ENCODE measurements around the gene GARRE1.
"Not testable (repeated sequence)": the region's sequence is repeated elsewhere in the genome, so short reads cannot be mapped to it uniquely, and the experiment has no call there.

The GARRE1 gene, protein sequence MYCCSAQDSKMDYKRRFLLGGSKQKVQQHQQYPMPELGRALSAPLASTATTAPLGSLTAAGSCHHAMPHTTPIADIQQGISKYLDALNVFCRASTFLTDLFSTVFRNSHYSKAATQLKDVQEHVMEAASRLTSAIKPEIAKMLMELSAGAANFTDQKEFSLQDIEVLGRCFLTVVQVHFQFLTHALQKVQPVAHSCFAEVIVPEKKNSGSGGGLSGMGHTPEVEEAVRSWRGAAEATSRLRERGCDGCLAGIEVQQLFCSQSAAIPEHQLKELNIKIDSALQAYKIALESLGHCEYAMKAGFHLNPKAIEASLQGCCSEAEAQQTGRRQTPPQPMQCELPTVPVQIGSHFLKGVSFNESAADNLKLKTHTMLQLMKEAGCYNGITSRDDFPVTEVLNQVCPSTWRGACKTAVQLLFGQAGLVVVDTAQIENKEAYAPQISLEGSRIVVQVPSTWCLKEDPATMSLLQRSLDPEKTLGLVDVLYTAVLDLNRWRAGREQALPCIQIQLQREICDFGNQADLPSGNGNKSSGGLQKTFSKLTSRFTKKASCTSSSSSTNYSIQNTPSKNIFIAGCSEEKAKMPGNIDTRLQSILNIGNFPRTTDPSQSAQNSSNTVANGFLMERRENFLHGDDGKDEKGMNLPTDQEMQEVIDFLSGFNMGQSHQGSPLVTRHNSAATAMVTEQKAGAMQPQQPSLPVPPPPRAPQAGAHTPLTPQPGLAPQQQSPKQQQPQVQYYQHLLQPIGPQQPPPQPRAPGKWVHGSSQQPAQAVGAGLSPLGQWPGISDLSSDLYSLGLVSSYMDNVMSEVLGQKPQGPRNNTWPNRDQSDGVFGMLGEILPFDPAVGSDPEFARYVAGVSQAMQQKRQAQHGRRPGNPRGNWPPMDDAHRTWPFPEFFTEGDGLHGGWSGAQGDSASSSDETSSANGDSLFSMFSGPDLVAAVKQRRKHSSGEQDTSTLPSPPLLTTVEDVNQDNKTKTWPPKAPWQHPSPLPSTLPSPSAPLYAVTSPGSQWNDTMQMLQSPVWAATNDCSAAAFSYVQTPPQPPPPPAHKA (N-terminal part only)

GRCh38 chr19:34254046-34254697 lies at the start of gene GARRE1:
GARRE1 (plus strand) TSS chr19:34254554; CDS start chr19:34300474, 45,920 bp downstream.
- peak; percentile 74 for DNase-seq (ENCODE audit: low read depth)

DNA sequence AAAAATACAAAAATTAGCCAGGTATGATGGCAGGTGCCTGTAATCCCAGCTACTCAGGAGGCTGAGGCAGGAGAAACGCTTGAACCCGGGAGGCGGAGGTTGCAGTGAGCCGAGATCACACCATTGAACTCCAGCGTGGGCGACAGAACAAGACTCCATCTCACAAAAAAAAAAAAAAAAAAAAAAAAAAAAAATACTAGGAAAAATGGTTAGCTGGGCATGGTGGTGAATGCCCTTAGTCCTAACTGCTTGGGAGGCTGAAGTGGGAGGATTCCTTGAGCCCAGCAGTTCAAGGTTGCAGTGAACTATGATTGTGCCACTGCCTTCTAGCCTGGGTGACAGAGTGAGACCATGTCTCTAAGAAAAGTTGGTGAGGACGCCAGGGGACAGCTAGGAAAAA lies 49.0 kb upstream of the GARRE1 start:
- DNase-seq (ENCODE audit: low read depth) = not testable (repeated sequence)

DNA sequence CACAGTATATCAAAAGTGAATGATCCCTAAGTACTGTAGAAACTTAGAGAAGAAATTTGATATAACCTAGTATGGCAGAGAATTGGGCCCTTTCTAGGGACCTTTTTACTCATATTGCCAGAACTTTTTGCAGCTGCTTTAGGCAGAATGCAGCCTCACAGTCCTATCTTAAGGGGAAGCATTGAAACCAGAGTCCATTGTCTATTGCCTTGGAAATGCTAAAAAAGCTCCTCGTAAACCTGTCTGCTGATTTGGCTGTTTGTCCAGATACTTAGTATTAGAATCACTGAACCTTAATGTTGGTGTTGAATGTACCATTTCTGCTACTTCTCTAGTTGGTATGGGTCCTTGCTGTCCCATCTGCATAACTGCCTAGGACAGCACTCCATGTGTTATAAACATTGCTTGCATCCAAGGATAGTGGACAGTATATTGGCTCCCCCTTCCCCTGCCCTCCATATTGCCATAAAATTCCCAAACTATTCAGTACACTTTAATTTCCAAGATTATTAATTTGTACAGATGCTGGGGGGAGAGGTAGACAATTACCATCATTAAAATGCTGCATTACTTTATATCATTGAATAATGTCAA lies 46.0 kb upstream of the GARRE1 start:
- DNase-seq (ENCODE audit: low read depth) = no peak

DNA sequence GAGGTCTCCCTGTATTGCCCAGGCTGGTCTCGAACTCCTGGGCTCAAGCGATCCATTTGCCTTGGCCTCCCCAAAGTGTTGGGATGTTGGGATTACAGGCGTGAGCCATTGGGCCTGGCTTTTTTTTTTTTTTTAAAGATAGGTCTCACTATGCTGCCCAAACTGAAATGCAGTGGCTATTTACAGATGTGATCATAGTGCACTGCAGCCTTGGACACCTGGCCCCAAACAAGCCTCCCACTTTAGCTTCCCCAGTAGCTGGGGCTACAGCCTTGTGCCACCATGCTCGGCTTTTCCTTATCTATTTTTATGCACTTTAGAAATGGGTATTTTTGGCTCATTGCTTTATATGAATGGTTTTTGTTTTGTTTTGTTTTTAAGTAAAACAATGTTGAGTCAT lies 44.6 kb upstream of the GARRE1 start:
- DNase-seq (ENCODE audit: low read depth) = no peak

- no peak for DNase-seq (ENCODE audit: low read depth)
These were observed 41.1 kb upstream of the GARRE1 start for GRCh38 chr19:34213283-34213682.

GRCh38 chr19:34214040-34214439 lies 40.3 kb upstream of the GARRE1 start:
- no peak for DNase-seq (ENCODE audit: low read depth)

- no peak for DNase-seq (ENCODE audit: low read depth)
These were observed 39.2 kb upstream of the GARRE1 start for GRCh38 chr19:34215006-34215665.

GRCh38 chr19:34215666-34216038 lies 38.7 kb upstream of the GARRE1 start:
- DNase-seq (ENCODE audit: low read depth) = no peak

- DNase-seq (ENCODE audit: low read depth) = not testable (repeated sequence)
These were observed 37.6 kb upstream of the GARRE1 start for GRCh38 chr19:34216745-34217219.

DNA sequence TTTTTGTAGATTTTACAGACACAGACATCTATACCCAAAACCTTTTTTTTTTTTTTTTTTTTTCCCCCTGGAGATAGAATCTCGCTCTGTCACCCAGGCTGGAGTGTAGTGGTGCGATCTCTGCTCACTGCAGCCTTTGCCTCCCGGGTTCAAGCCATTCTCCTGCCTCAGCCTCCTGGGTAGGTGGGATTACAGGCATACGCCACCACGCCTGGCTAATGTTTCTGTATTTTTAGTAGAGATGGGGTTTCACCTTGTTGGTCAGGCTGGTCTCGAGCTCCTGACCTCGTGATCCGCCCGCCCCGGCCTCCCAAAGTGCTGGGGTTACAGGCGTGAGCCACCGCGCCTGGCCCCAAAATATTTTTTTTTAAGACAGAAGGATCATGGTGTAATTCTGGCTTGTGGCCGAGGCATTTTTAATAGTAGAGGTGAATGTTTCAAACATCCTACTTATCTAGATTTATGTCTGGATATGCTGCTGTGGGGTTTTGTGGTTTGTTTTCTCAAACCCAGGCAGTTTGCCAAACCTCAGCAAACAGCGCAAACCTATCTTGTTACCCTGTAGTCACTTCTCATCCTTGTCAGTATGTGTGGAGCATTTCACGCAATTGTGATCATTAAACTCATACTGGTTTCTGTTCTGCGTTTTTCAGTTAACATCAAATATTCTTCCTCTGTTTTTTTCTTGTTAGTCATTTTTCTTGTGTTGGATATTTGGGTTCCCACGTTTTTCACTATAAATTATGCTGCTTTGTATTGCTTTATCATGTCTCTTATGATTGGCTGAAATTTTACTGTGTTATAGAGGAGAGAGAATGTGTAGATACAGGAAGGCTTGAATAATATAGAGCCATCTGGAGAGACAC lies 36.2 kb upstream of the GARRE1 start:
- peak; percentile 65 for DNase-seq (ENCODE audit: low read depth)

DNA sequence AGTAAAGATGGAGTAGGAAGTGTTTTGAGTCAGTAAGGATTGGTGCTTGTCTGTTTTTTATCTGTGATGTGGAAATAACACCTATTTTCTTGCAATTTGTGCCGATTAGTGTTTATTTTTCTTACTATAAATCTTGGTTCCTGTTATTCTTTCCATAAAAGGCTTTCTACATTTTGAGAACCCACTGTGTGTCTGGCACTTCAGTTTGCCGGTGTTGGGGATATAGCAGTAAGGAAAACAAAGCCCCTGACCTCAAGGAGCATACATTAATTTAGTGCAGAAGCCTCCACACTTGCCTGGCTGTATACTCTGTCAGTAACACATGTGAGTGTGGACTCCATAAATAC lies 35.6 kb upstream of the GARRE1 start:
- no peak for DNase-seq (ENCODE audit: low read depth)

- peak; percentile 8 for DNase-seq (ENCODE audit: low read depth)
These were observed 33.8 kb upstream of the GARRE1 start for GRCh38 chr19:34220472-34221063.

DNA sequence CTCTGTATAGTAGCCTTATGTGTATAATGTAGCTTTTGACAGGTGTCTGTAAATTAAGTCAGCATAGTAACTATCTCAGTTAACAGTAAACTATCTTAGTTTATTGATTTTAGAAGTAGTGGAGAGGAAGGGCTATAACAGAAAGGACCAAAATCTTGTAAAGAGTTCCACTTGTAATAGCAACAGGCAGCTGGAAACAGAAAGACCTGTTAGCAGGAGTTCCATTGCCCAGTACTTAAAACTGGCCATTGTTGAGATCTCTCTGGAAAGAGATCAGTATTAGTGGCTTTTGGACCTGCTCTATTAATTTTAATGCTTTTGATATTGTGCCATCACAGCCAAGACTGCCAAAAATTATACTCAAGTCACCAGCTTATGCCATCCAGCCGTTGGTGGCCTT lies 32.0 kb upstream of the GARRE1 start:
- DNase-seq (ENCODE audit: low read depth) = no peak

DNA sequence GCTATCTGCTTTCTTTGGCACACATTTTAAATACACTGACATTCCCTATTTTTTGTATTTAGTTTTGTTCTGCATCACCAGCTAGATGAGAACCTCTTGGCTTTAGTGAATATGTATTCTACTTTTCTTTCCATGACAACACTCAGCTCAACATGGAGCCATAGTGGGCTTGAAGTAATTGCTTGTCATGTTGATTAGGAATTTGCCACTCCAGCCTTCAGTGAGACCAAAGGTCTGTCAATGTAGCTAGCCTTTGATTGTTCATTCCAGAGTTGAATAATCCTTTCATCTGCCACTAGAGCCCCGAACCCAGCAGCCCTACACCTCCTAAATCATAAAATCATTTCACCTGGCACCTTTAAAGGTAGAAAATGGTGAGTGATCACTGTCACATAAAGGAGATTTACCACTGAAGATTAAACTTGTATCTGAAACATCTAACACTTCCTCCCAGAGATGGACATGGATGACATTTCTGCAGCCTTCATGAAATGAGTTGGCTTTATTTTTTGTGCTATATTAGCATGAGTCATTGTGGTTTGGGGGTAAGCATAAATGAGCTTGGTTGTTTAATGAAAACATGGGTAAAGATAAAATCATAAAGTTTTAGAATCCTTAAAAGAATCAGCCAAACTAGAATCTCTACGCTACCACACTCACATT lies 29.2 kb upstream of the GARRE1 start:
- DNase-seq (ENCODE audit: low read depth) = no peak

DNA sequence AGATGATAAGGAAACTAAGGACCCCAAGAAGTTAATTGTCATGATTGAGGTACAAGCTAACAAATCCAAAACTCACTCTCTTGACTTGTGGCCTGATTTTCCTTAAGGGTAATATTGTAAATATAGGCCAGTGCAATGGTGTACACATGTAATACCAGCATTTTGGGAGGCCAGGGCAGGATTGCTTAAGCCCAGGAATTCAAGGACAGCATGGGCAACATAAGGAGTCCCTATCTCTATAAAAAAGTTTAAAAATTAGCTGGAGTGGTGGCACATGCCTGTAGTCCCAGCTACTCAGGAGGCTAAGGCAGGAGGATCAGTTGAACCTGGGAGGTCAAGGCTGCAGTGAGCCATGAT lies 28.7 kb upstream of the GARRE1 start:
- no peak for DNase-seq (ENCODE audit: low read depth)

DNA sequence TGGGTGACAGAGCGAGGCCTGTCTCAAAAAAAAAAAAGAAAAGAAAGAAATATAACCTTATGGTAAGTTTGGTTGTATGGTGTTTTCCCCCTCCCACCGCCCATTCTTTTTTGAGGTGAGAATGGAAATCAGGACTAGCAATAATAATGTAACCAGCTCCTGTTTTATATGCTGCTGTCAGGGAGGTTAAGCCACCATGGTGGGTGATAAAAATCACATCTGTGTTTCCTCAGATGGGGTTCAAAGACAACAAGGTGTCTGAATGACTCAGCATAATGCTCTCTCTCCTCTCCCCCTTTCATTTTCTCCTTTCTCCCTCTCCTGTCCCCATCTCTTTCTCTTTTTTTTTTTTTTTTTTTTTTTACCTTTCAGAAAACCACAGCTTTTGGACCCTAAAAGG lies 28.3 kb upstream of the GARRE1 start:
- DNase-seq (ENCODE audit: low read depth) = no peak

DNA sequence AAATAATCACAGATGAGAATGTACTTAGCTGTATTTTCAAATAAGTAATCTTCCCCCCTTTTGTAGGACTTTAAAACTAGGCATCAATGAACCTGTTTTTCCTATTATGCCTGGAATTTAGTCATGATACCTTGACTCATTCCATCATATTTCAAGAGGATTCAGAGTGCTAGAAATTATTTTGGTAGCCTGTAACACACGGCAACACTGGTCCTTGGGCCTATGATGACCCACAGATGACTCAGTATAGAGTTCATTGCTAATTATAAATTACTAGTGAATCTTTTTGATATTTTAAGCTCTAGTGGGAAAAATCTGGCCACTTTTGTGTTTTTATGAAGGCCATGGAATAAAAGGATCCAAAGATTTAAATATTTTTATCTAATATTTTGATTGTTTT lies 26.0 kb upstream of the GARRE1 start:
- no peak for DNase-seq (ENCODE audit: low read depth)

GRCh38 chr19:34228762-34229161 lies 25.6 kb upstream of the GARRE1 start:
- no peak for DNase-seq (ENCODE audit: low read depth)

GRCh38 chr19:34229721-34230120 lies 24.6 kb upstream of the GARRE1 start:
- no peak for DNase-seq (ENCODE audit: low read depth)

Measured in T-helper 22 cell (primary cell).